ENCODE data around the gene RBKS.

RBKS gene

GRCh38 chr2:27735263-27735904, 154.8 kb downstream of the RBKS start:
- no peak for DNase-seq (ENCODE audit: low spot score)
- TF ChIP-seq, protein P1, sequence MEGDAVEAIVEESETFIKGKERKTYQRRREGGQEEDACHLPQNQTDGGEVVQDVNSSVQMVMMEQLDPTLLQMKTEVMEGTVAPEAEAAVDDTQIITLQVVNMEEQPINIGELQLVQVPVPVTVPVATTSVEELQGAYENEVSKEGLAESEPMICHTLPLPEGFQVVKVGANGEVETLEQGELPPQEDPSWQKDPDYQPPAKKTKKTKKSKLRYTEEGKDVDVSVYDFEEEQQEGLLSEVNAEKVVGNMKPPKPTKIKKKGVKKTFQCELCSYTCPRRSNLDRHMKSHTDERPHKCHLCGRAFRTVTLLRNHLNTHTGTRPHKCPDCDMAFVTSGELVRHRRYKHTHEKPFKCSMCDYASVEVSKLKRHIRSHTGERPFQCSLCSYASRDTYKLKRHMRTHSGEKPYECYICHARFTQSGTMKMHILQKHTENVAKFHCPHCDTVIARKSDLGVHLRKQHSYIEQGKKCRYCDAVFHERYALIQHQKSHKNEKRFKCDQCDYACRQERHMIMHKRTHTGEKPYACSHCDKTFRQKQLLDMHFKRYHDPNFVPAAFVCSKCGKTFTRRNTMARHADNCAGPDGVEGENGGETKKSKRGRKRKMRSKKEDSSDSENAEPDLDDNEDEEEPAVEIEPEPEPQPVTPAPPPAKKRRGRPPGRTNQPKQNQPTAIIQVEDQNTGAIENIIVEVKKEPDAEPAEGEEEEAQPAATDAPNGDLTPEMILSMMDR (IDR thresholded peaks at IDR 0.05; ENCODE audit: extremely low read depth, missing control alignments) = no peak

- no peak for DNase-seq (ENCODE audit: low spot score)
These were observed 155.9 kb downstream of the RBKS start for GRCh38 chr2:27734305-27734704.

More at GRCh38 chr2:27734305-27734704, 155.9 kb downstream of the RBKS start:
- TF ChIP-seq, protein P1 (IDR thresholded peaks at IDR 0.05; ENCODE audit: extremely low read depth, missing control alignments) = no peak

All from GM20000 (cell line).